Heart right ventricle (tissue), 16 donors: Measurements from ENCODE around the gene SDR39U1. TPM values are rescaled to one million over a fixed set of nuclear protein-coding genes. Genes with fewer than 3 reads are reported as not detected.

Experiments used
- ATAC-seq, 8 donors: fragments of 200-7000 bp; cut with Tn5 transposase; one replicate each; pipeline ENCODE4 v1.9.1; 2020; ENCODE audit warnings: mild to moderate bottlenecking in 8 of 8, moderate library complexity in 8 of 8, moderate number of reproducible peaks in 1 of 8
- DNase-seq, 2 donors: peaks; one replicate each; pipeline ENCODE4 v3.0.0-alpha.2; 2020
- H3K27ac ChIP-seq, 10 donors: fragments of 200-600 bp; sonication (generic) in 2 of 10; one replicate each; pipeline versions ENCODE4 v1.5.0 to v1.8.0; 2020 to 2022; ENCODE audit warnings: mild to moderate bottlenecking in 3 of 10
- H3K27me3 ChIP-seq, 7 donors: fragments of 200-600 bp; one replicate each; pipeline ENCODE4 v1.8.0; 2021 to 2022; ENCODE audit warnings: mild to moderate bottlenecking in 2 of 7
- H3K36me3 ChIP-seq, 9 donors: fragments of 200-600 bp; sonication (generic) in 1 of 9; one replicate each; pipeline versions ENCODE4 v1.5.0 to v1.8.0; 2020 to 2022; ENCODE audit warnings: mild to moderate bottlenecking in 2 of 9
- H3K4me1 ChIP-seq, 9 donors: fragments of 200-600 bp; sonication (generic) in 1 of 9; one replicate each; pipeline versions ENCODE4 v1.5.0 to v1.8.0; 2020 to 2022; ENCODE audit warnings: mild to moderate bottlenecking in 4 of 9
- H3K4me3 ChIP-seq, 10 donors: fragments of 200-600 bp; sonication (generic) in 2 of 10; one replicate each; pipeline versions ENCODE4 v1.5.0 to v1.8.0; 2020 to 2022; ENCODE audit warnings: mild to moderate bottlenecking in 7 of 10, moderate library complexity in 2 of 10
- H3K9me3 ChIP-seq, 11 donors: fragments of 200-600 bp in 10 of 11; sonication (generic) in 2 of 11; one replicate each; pipeline versions ENCODE4 v1.5.0 to v1.8.0; 2013 to 2022; ENCODE audit warnings: mild to moderate bottlenecking in 2 of 11, control low read depth in 1 of 11, moderate library complexity in 1 of 11
- WGBS, 2 donors: extraction: QIAGEN DNeasy Blood & Tissue Kit; methylation state at CpG; one replicate each; pipeline ENCODE4 v1.1.7; 2013; ENCODE audit warnings: inconsistent platforms in 1 of 2; 5-methylcytosine and 5-hydroxymethylcytosine counted together
- intact Hi-C, 10 donors: fragments of 100-400 bp; cut with DNase I; formaldehyde crosslinking; loops; one replicate each; pipeline versions ENCODE4 v1.11.1 to v1.14.2; 2022
- polyA plus RNA-seq, 2 donors: library from polyadenylated mRNA; stranded (reverse); fragments of 200-250 nt; gene quantifications; one replicate each; pipeline ENCODE4 v1.2.3, GENCODE V29; 2013
- total RNA-seq, 10 donors: library from RNA; stranded (reverse); fragmentation: NEBNext Ultra II Directional in 3 of 10; extraction: Animal tissue kit (Norgen Biotek cat#: 25700) in 3 of 10; gene quantifications; one replicate each; pipeline versions ENCODE4 v1.2.1 to v1.2.4, GENCODE V29; 2021 to 2023
- TF ChIP-seq, protein P1 (sequence below), 9 donors: fragments of 200-600 bp; sonication (generic) in 2 of 9; IDR thresholded peaks; one replicate each; pipeline versions ENCODE4 v1.5.0 to v1.8.0; 2021 to 2022; ENCODE audit warnings: antibody characterized with exemption in 9 of 9, mild to moderate bottlenecking in 5 of 9, moderate library complexity in 1 of 9
- donor health status: Arrhythmogenic right ventricular cardiomyopathy.
- donor health status: ischemic (EF 13 %, LVEDD 7.1; RV severe dilation, severe dysfunction).
- donor health status: healthy with polysubstance abuse.
- donor health status: DM: no; HTN: yes; CAD: no.
- donor health status: DM: no; HTN: no; CAD: no.
- donor health status: ischemic (EF 25% LVEDD 6.9; RV normal size, moderate dysfunction).
- donor health status: ischemic (EF 25% LVEDD 5.7; RV mildly dilated, moderate dysfunction).
- donor health status: healthy.
- donor health status: DM: yes; HTN: yes; CAD: no.
- donor health status: Ischemic cardiomyopathy.
- donor health status: ischemic (EF 35%, LVEDD 5.7; RV mildly dilated, moderate dysfunction).
- donor health status: nonischemic (EF 11% LVEDD 7.7; RV severe dilation, severe dysfunction).
- donor health status: DM: yes; HTN: yes; CAD: no.
- donor health status: PGD.
- donor health status: ischemic (EF 29% LVEDD 5.4; RV normal size, mild dysfunction).
- donor health status: nonischemic (EF 23%, LVEDD 6.1; RV moderate dilation, normal function).

The SDR39U1 gene
- total and polyA plus RNA-seq, 12 donors, result 55.6 to 108 (median 69.5) TPM

DNA sequence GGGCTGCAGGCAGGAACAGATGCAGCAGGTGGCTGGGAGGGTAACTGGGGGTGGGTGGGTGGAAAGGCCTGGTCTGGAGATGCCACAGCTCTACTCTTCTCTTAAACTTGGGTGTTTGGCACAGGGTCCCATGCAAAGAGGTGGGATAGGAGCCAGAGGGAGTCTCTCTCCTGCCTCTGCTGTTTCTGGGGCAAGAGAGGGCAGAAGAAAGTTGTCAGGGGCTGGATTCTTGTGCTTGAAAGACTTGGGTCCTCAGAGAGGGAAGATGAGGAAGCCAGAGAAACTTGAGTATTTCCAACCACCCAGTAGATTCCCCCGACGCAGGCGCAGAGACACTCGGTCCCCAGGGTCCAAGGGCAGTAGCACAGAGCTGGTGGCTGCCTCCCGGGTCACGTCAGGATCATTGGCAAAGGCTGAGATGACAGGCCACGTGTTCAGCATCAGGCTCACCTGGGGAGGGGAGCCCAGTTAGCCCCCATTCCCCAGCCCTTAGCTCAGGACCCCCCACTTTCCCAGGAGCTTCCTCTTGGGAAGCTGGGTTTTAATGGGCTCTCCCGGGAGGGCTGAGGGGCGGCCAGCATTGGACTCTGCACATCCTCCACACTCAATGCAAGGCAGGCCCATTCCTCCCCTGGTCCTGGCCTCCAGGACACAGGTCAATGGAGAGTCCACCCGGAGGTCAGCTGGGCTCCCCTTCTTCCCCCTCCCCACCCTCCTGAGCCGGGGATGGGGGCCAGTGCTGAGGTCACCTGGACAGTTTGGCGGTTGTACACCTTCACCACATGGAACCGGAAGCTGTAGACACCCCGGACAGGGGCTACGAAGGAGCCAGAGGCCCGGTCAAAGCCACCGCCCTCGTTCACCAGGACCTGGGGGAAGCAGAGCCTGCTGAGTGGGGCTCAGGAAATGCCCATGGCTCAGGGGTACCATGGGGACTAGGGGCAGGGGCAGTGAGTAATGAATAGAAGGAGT, 14.8 kb downstream of the SDR39U1 start:
- no peaks in the 10 kb centered on the region for H3K27me3 ChIP-seq
- peaks cover 0 to 20% (median 11%) of the 10 kb centered on the region in 9 donors for H3K36me3 ChIP-seq
- intact Hi-C loops, result loop anchor here in 2 of 10 donors (2.0 to 5.0 kb wide), 2 partner anchors 29 to 96 kb away; partner anchors contain the start of gene NYNRIN (in 1 of the 2)
- WGBS, 2 donors, result 84 to 88% methylated on average over 18 of the region's 18 CpGs
- no peak for ATAC-seq
- no peaks in the 10 kb centered on the region for H3K9me3 ChIP-seq
- peaks cover 12 to 57% (median 41%) of the 10 kb centered on the region in 9 donors for H3K4me1 ChIP-seq
- H3K27ac ChIP-seq, result peak overlapping the region in 2 of 10 donors; percentile 2 to 99
- H3K4me3 ChIP-seq, result no peak overlapping the region
- no peak for DNase-seq
- TF ChIP-seq, protein P1, sequence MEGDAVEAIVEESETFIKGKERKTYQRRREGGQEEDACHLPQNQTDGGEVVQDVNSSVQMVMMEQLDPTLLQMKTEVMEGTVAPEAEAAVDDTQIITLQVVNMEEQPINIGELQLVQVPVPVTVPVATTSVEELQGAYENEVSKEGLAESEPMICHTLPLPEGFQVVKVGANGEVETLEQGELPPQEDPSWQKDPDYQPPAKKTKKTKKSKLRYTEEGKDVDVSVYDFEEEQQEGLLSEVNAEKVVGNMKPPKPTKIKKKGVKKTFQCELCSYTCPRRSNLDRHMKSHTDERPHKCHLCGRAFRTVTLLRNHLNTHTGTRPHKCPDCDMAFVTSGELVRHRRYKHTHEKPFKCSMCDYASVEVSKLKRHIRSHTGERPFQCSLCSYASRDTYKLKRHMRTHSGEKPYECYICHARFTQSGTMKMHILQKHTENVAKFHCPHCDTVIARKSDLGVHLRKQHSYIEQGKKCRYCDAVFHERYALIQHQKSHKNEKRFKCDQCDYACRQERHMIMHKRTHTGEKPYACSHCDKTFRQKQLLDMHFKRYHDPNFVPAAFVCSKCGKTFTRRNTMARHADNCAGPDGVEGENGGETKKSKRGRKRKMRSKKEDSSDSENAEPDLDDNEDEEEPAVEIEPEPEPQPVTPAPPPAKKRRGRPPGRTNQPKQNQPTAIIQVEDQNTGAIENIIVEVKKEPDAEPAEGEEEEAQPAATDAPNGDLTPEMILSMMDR (IDR thresholded peaks at IDR 0.05), result no peak

DNA sequence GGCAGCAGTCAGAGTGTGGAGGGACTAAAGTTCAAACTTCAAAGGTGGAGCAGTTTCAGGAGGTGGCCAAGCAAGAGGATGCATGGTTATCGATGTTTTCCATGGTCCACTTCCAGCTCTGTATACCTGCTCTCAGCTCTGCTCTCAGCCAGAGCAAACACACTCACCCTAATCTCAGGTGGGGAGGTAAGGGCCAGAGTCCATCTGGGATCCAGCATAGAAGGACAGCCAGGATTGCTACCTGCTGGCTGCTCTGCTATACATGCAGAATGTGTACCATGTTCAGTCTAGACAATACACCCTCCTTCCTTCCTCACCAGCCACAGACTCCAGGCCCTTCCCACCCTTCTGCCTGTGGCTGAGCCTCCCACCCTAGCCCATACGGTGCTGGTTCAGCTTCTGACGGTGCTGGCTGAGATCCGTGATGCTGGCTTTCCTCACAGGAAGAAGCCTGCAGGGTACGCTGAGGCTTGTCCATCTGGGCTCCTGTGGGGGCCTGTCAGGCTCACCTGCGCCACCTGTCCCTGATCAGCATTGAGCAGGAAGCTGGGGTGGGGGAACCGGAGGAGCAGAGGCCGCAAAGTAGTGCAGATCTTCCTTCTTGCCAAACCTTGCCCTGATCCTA, 15.6 kb downstream of the SDR39U1 start:
- Histone ChIP-seq H3K36me3 (peaks cover 0 to 12% (median 3%) of the 10 kb centered on the region in 9 donors), H3K27ac (peak overlapping the region in 1 of 10 donors; percentile 2), H3K4me3 (no peak overlapping the region), H3K9me3 (no peaks in the 10 kb centered on the region), H3K27me3 (no peaks in the 10 kb centered on the region), H3K4me1 (peaks cover 10 to 49% (median 36%) of the 10 kb centered on the region in 9 donors)
- TF ChIP-seq, protein P1 (IDR thresholded peaks at IDR 0.05), result no peak
- no peak for DNase-seq
- ATAC-seq, result no peak
- intact Hi-C loops, result loop anchor here in 1 of 10 donors (5.0 kb wide), 1 partner anchor 95 kb away; no protein-coding TSS in a partner anchor
- 86 to 89% methylated on average over 8 of the region's 8 CpGs for WGBS, 2 donors

DNA sequence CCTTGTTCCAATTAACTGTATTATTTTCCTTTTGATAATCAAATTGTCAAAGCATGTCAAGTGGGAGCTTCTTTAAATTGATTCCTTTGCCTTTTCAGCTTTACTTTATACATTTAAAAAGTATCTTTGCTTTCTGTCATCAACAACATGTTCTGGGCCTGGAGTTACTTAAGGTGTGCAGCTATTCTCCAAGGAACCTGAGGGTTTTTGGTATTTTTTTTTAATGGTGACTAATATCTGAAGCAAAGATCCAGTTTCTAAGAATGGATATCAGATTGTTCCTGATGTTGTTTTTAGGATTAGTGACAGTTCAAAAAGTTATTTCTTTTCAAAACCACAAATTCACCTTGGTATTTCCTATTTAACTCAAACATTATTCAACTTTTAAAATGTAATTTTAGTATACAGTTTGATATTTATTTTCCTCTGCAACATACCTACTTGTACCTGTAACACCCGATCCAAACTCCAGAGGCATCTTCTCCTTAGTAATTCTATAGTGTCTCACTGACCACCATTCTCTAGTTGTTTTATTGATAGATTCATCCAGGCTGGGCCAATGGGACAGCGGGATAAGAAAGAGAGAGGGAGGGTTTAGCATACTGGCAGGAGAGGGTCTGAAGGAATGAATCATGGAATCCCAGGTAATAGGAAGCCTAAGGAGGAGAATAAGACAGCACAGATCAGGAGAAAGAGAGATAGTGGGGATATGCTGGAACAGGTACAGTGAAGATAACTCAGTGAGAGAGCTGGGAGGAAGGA, 16.2 kb downstream of the SDR39U1 start:
- ATAC-seq (no peak), DNase-seq (no peak)
- H3K27ac ChIP-seq, result peak overlapping the region in 5 of 10 donors; percentile 34 to 77 (median 63)
- intact Hi-C loops, result loop anchor here in 1 of 10 donors (5.0 kb wide), 1 partner anchor 94 kb away; no protein-coding TSS in a partner anchor
- WGBS, 2 donors, result 88 to 89% methylated on average over 2 of the region's 2 CpGs
- no peak overlapping the region for H3K4me3 ChIP-seq
- TF ChIP-seq, protein P1 (IDR thresholded peaks at IDR 0.05), result no peak
- peaks cover 3 to 42% (median 29%) of the 10 kb centered on the region in 9 donors for H3K4me1 ChIP-seq
- peaks cover 0 to 5% (median 0%) of the 10 kb centered on the region in 9 donors for H3K36me3 ChIP-seq
- no peaks in the 10 kb centered on the region for H3K27me3 ChIP-seq
- no peaks in the 10 kb centered on the region for H3K9me3 ChIP-seq
